Measurements from ENCODE around the gene ZNF230.

- TF ChIP-seq GATA2 (IDR thresholded peaks at IDR 0.05; ENCODE audit: low read depth, low read length): no peak
- no peak for TF ChIP-seq GATA3 (IDR thresholded peaks at IDR 0.05; ENCODE audit: low read depth, low read length)
Measured at GRCh38 chr19:44019498-44019897, 16.7 kb downstream of the ZNF230 start.

Data from SH-SY5Y (cell line).